GM10266 (cell line): ENCODE results near the gene XDH.

Experiments
- DNase-seq: peaks from one replicate; pipeline ENCODE4 v3.0.0; 2012; ENCODE audit errors: extremely low spot score
- CTCF ChIP-seq: IDR thresholded peaks from 2 replicates; pipeline ENCODE4 v1.5.1; 2012; ENCODE audit warnings: mild to moderate bottlenecking, low read depth; ENCODE audit not compliant: control insufficient read depth, insufficient read depth; ENCODE audit errors: missing control alignments

The XDH gene

GRCh38 chr2:31419386-31419785 is 4.8 kb upstream of the XDH start:
- no peak for TF ChIP-seq CTCF
- DNase-seq = no peak

- no peak for DNase-seq
- TF ChIP-seq CTCF = no peak
Measured at GRCh38 chr2:31415421-31415820, 879 bp upstream of the XDH start.

- DNase-seq = no peak
- peak; percentile 11 for TF ChIP-seq CTCF
Measured at GRCh38 chr2:31413862-31414550, 536 bp downstream of the XDH start.

GRCh38 chr2:31413025-31413424 is 1.5 kb downstream of the XDH start:
- DNase-seq = no peak
- no peak for TF ChIP-seq CTCF

GRCh38 chr2:31411771-31412170 is 2.8 kb downstream of the XDH start:
- DNase-seq = no peak
- no peak for TF ChIP-seq CTCF

DNA sequence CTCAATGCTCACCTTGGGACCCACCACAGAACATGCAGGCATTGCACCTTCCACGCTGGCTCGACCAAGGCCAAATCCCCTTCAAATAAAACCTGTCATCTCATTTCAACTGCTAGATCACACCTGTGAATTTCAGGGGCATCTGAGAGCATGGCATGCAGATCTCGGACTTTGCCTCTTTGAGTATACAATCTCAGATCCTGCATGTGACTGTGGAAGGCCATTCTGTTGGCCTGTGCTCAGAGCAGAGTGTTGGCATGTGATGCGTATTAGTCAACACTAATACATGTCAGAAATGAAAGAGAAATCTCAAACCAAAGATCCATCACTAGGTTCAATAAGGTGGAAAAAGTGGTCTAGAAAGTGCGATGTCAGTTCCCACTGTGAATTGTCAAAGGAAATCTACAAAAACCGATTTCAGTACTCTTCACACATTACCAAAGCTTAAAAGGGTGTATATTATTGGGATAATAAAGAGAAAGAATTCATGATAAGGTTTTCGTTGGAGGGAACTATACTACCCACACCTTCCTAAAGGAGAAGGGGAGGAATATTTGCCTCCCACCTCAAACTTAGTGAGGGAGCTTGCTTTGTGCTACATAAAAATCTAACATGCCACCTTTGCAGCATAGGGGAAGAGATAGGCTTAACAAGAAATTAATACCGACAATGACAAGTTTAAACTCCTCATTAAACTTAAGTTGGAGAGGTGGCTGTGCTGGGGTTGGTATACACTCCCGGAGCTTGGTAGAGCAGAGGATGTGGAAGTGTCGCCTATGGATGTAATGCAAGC is 7.8 kb downstream of the XDH start:
- no peak for TF ChIP-seq CTCF
- DNase-seq = no peak

DNA sequence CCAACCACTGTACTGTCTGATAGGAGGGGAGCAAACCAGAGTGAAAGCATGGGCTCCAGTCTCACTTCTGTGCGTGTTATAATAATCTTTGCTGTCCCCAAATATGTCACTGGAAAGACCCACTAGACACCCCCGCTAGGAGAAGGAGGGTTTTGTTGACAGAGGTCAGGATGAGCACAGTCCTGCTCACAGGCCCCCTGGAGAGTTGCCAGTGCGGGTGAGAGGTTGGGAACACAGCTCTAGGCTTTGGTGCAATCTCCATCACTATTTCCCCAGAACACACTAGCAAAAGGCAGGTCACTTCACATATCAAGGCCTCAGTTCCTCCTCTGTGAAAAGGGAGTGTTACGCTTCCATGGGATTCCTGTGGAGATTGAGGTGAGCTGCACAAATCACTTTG is 9.7 kb downstream of the XDH start:
- no peak for DNase-seq
- TF ChIP-seq CTCF = no peak
